Activated T-helper 9 cell treated with anti-CD3 and anti-CD28 coated beads, Interleukin-2, amount 50 U/mL, for 16 hours (primary cell): ENCODE measurements around the gene RNF115.
"Not testable (repeated sequence)": the region's sequence is repeated elsewhere in the genome, so short reads cannot be mapped to it uniquely, and the experiment has no call there.

ENCODE experiments used
- DNase-seq: peaks from one replicate; pipeline ENCODE4 v3.0.0-alpha.2; 2020; ENCODE audit warnings: low read depth

Gene RNF115

DNA sequence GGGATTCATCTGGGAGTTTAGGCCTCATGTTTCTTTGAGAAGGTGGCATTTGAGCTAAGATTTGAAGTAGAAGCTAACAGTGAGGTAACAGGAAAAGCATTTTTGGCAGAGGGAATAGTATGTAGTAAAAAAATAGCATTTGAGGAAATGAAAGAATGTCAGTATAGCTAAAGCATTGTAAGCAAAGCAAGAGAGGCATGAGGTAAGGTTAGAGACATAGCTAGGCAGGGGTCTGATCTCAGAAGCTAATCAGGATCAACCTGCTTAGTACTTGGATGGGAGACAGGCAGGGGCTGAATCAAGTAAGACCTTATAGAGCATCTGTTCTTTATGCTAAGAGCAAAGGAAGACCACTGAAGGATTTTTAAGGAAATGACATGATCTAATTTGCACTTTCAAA is 4.1 kb upstream of the RNF115 start:
- DNase-seq = no peak

DNA sequence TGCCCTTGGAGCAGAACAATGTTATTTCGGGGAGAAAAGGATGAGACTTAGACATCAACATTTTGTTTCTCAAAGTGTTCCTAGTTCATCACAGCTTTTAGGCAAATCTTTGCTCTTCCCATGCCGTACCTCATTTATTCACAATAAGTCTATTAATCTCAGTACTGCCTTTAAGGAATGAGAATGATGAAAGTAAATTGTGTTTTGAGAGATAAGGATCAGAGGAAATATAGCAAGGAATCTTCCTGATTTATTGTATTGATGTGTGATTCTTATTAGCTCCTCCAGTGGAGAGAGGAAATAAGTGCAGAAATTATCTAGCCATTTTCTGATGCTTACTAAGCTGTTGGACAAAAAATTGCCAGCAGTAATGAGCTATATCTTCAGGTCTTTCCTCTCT is 2.1 kb upstream of the RNF115 start:
- DNase-seq = no peak

DNA sequence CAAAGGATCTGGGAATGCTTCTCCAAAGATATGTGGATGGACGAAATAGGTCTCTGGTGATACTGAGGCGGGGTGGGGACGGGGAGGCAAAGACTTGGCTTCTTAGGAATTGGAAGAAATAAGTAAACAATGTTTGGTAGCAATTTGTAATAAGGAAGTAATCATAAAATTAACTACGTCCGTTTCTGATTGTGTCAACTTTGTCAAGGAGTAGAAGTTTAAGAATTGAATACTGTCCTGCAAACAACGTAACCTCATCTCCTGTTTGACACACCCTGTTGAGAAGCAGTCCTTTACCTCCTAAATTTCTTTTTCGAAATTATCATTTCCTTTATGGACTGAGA is 576 bp upstream of the RNF115 start:
- no peak for DNase-seq

DNA sequence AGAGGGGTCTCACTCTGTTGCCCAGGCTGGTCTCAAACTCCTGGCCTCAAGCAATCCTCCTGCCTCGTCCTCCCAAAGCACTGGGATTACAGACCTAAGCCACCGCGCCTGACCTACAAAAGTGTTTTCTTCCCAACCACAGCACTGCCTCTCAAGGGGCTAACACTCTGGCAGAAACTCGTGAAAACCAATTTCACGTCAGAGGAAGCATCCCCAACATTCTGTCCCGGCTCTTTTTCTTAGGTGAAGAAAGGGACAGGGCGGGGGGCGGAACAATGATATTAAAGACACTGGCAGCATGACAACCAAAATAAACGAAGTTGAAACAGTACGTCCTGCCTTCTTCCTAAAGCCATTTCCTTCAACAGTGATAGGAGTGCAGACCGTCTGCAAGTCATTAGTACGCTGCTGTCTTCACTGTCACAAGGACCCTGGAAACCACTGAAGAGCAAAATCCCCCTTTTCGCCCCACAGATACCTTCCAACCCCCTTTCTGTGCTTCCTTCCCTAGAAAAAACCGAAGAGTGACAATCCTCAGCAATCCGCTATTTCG is 1.0 kb downstream of the RNF115 start:
- DNase-seq = not testable (repeated sequence)

DNA sequence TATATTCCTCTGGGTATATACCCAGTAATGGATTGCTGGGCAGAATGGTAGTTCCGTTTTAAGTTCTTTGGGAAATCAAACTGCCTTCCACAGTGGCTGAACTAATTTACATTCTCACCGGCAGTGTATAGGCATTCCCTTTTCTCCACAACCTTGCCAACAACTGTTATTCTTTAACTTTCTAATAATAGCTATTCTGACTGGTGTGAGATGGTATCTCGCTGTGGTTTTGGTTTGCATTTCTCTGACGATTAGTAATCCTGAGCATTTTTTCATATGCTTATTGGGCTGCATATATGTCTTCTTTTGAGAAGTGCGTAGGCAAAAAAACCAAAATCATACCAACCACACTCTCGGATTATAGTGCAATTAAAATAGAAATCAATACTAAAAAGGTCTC is 5.8 kb downstream of the RNF115 start:
- DNase-seq = not testable (repeated sequence)

DNA sequence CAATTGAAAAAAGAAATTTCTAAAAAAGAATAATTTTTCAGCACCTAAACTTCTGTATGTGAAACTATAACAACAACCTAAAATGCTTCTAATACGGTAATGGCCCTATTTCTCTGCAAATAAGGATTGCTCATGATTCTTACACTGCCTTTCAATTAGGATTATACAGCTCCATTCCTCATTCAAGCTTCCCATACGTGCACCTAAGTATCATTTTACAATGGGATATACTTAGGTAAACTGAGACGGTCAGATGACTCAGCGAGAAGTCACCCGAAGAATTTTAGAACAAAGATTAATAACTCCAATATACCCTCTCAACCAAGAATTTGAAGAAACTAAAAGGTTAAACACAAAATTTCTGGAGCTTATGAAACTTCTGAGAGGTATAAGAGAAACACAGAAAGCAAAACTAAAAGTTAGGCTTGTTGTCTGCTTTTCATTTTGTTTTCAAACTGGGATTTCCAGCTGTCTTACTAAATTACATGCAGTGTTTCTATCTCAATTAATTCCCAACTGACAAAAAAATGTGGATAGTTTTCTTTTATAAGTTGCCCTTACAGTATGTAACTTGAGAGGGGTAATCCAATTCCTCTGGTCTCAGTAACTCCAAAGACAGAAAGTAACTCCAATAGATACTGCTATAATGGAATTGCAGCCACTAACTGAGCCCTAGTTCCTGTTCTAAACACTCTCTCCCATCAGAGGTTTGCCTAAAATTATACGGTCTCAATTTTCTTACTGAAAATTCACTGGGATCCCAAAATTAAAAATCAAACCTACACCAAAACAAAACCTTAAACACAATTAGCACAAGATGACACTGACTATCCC is 10.7 kb downstream of the RNF115 start:
- not testable (repeated sequence) for DNase-seq

DNA sequence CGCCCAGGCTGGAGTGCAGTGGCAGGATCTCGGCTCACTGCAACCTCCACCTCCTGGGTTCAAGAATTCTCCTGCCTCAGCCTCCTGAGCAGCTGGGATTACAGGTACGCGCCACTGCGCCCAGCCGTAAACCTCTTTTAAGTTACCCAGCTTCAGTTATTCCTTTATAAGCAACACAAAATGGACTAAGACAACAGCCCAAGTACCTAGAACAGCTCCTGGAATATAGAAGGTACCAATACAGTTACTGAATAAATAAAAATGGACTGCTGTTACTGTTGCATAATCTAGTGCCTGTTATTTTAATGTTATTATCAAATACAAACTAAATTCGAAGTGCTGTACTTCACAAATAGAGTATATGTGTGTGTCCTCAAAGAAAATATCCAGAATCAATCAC is 17.1 kb downstream of the RNF115 start:
- no peak for DNase-seq

DNA sequence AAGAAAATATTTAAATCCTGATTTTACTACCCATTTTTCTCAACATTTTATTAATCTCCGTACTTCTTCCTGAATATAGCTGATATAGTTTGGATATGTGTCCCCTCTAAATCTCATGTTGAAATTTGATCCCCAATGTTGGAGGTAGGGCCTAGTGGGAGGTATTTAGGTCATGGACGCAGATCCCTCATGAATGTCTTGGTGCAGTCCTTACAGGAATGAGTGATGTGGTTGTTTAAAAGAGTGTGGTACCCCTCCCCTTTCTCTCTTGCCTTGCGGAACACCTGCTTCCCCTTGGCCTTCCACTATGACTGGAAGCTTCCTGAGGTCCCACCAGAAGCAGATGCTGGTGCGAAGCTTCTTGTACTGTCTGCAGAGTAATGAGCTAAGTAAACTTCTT is 17.5 kb downstream of the RNF115 start:
- no peak for DNase-seq

DNA sequence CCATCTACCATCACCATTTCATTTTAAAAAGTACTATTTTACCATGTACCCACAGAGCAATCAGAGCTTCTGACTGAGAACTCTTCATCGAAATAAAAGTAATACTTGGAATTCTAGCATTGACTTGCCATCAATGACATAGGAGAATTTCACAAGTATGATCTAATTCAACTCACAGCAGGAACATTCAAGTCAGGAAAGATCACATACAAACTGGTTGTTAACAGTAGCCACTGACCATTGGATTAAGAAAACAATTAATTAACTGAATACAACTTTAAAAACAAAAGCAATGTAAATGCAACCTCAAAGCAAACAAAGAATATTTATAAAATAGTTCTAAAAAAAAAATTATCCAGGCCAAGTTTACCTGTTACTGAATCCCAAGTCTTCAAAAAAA is 18.8 kb downstream of the RNF115 start:
- DNase-seq = no peak

DNA sequence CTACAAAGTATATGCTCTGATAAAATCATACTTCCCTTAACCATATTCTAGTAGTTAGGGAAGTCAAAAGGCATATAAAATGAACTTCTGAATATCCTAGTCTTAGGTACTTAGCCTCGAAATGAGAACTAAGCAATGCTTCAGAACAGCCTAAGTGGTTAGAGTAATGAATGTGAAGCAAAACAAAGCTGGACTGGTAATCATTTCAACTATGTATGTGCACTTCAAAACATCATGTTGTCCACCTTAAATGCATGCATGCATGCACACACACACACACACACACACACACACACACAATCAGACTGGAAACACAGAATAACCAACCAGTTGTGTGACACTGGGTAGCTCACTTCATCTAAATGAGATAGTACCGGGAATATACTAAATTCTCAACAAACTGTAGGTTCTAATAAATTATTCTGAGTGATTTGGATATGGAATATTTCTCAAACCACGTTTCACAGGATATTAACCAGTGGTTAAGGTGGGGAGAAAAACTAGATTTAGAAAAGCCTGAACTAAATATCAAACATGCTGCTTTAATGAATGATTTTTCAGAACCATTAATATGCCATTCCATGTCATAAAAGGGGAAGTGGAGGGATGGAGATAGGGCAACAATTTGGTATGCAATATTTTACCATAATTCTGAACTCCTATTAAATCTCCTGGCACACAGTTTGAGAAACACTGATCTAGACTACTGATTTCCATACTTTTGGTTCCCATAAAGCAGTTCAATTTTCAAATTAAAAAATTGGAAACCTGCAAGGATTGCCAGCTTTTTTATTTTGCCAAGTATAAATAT is 19.5 kb downstream of the RNF115 start:
- no peak for DNase-seq

DNA sequence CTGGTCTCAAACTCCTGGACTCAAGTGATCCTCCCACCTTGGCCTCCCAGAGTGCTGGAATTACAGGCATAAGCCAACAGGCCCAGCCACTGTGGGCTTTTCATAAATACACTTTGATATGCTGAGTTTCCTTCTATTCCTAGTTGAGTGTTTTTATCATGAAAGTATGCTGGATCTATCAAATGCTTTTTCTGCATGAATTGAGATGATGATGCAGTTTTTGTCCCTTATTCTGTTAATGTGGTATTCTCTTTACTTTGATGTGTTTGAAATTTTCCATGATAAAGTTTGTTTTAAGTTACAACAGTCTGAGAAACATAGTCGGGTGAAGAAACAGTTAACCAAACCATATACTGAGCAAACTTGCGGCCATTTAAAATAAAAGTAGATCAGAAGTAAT is 24.1 kb downstream of the RNF115 start:
- no peak for DNase-seq

DNA sequence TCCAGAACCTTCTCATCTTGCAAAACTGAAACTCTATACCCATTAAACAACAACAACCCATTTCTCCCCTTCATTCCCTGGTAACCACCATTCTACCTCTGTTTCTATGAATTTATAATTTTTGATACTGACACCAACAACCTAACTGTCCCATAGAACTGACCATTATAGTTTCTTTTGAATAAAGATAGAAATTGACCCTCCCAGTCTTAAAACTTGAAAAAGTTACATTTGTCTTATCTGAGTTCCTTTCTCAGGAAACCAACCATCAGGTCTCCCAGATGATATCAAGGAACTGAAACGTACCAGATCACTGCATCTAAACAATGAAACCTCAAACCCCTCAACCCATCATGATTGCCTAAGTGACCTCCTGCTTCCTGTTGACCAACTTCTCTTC is 27.1 kb downstream of the RNF115 start:
- DNase-seq = no peak

DNA sequence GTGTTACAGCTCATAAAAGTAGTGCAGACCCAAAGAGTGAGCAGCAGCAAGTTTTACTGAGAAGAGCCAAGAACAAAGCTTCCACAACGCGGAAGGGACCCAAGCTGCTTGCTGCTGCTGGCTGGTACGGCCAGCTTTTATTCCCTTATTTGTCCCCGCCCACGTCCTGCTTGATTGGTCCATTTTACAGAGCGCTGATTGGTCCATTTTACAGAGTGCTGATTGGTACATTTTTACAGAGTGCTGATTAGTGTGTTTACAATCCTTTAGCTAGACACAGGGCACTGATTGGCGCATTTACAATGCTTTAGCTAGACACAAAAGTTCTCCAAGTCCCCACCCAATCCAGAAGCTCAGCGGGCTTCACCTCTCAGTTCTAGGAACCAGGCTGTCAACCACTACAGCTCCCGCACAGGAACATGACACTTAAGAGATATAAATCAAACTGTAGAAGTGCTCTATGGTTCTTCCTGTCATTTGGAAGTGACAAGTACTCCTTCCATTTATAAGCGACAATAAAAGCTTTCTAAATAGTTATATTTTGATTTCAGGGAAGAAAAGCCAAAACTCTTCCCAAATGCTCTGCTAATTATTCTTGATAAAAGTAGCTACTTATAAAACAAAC is 28.5 kb downstream of the RNF115 start:
- DNase-seq = no peak

DNA sequence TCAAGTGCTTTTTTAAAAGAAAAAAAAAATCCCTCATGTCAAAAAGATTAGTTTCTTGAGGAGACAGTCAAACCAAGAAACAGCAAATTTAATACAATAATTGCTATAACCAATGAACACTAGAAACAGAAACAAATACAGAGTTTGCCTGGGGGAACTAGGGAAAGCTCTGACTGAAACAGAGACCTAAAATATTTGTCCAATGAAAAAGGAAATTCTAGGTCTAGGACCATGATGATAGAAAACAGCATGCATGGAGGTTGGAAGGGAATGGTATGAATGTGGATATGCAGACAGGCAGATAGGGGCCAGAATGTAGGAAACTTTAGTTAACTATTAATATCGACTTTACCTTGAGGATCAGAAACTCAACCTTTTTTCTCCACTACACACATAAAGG is 31.4 kb downstream of the RNF115 start:
- no peak for DNase-seq

DNA sequence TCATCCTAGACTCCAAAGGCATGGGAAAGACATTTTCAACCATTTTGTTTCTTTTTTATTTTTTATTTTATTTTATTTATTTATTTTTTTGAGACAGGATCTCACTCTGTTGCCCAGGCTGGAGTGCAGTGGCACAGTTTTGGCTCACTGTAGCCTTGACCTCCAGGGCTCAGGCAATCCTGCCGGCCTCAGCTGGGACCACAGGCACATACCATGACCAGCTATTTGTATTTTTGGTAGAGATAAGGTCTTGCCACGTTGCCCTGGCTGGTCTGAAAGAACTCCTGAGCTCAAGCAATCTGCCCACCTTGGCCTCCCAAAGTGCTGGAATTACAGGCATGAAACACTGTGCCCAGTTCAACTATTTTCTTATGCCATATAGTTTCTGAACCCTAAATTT is 32.0 kb downstream of the RNF115 start:
- DNase-seq = not testable (repeated sequence)

DNA sequence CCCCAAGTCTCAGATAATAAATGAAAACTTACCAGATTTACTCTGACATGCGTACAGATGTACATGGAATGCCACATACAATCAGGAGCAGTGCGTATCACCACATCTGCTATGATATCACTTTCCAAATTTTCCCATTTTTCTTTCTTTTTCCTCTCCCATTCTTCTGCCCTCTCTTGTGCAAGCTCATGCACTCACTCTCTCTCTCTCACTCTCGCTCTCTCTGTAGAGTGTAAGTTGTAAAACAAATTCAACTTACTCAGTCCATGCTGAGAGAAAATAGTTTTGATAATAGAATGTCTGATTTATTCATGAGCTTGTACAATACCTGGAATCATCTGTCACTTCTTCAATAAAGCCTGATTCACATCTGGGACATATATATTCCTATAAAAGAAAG is 35.3 kb downstream of the RNF115 start:
- no peak for DNase-seq

DNA sequence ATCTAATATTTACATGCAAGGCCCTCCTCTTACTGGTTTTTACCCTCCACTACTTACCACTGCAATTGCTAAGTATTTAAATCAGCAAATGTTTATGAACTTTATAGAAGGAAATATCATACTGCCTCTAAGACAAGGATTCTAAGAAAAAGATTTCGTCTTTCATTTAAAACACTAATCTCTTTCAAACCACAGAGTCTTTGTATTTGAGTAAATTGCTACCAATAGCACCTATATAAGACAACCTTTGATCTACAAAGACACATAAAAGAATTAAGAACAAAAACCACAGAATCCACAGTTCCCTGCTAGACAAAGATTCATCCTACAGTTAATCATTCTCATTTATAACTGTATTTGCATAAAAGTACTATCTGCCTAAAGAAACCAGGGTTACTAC is 37.6 kb downstream of the RNF115 start:
- DNase-seq = no peak

DNA sequence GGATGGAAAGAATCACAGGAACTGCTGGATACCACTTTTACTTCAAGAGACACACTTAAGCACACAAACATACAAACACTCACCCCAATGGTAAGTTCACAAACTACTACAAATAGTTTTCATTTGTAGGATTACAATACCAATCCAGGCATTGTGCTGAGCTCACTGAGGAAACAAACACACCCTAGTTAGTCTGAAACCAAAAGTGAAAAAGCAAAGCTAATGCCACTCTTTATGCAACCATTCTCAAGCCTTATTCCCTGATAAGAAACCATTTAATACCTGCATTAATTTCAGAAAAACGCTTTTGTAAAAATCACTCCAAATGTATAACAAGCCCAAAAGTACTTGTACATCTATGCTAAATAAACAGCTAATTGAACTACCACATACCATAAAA is 38.3 kb downstream of the RNF115 start:
- DNase-seq = no peak

DNA sequence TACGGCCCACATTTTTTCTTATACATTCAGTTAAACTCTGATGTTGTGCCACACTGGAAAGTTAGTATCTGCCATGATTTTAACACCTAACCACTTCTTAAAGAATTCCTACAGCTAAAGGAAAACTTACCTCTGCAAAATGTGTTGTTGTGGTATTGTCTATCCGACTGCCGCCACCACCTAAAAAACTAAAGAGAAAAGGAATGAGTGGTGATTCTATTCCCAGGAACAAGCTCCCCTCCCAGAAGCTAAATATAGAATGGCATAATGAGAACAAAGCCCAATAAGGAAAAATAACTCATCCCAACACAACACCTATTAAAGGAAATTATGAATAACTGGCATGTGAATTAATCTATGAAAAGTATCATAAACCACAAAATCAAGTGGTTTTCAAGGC is 39.5 kb downstream of the RNF115 start:
- DNase-seq = no peak

DNA sequence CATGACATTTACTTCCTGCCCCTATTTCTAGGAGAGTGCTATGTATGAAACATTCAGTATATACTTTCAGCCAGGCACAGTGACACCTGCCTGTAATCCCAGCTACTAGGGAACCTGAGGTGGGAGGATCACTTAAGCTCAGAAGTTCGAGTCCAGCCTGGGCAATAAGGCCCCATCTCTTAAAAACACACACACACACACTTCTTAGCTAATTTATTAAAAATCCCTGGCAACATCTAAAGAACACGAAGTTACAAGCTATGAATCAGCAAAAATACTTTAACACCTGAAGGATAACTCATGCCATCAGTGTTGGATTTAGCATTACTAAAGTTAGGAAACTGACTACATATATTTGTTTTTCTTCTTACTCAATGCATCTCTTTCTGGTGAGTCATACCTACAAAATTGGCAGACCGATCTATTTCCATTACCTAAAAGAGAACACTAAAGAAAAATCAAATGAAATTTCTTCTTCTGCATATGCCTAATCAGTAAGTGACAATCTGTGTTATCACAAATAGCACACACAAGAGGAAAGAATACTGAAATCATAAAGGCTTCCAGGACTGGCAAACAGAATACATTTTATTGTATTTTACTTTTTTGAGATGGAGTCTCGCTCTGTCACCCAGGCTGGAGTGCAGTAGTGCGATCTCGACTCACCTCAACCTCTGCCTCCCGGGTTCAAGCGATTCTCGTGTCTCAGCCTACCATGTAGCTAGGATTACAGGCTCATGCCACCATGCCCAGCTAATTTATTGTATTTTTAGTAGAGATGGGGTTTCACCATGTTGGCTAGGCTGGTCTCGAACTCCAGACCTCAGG is 41.4 kb downstream of the RNF115 start:
- DNase-seq = no peak

DNA sequence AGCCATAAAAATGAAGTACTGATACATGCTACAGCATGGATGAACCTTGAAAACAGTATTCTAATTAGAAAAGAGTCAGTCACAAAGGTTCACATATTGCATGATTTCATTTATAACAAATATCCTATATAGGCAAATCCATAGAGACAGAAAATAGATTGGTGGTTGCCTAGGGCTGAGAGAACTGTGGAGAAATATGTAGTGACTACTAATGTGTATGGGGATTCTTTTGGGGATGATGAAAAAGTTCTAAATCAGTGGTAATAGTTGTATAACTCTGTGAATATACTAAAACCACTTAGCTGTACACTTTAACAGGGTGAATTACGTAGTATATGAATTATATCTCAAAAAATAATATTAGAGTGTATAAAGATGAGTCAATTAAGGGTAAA is 45.8 kb downstream of the RNF115 start:
- no peak for DNase-seq
